VCaP (cell line): ENCODE data around the gene RASAL1.

ENCODE experiments used
- H3K27ac ChIP-seq: fragments of 450-650 bp; 2 replicates; pipeline ENCODE4 v1.5.1; 2017
- CTCF ChIP-seq: fragments of 450-650 bp; conservative IDR thresholded peaks from 2 replicates; pipeline ENCODE4 v1.5.1; 2017; ENCODE audit warnings: mild to moderate bottlenecking, moderate library complexity

RASAL1 gene

DNA sequence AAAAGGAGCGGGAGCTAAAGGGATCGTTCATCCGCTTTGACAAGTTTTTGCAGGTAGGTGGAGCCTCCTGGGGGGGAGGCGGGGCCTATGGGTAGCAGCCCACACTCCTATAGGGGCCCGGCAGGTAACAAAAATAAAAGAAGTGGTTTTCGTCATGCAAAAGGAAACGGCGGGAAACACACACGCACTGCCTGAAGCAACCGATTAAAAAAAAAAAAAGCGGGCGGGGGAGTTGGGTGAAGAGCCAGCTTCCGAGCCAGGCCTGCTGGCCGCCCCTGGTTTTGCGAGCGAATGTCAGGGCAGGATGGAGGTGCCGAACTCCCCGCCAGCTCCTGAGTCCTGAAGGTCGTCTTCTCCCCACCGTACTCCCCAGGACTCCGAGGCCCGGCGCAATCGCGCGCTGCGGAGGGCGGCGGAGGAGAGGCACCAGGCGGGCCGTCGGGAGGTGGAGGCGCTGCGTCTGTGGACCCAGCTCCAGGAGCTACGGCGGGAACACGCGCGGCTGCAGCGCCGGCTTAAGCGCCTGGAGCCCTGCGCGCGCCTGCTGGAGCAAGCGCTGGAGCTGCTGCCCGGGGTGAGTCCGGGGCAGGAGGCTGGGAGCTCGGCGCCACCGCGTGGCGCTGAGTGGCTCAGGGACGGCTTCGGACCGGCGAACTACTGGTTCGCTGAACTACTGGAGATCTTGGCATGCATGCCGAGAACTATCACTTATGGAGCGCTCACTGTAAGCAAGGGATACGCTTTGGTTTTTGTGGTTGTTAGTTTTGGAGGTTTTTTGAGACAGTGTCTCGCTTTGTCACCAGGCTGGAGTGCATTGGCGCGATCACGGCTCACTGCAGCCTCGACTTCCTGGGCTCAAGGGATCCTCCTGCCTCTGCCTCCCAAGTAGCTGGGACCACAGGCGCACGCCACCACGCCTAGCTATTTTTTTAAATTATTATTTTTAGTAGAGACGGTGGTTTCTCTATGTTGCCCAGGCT lies 17.6 kb upstream of the RASAL1 start:
- peak; percentile 82 for TF ChIP-seq CTCF
- H3K27ac ChIP-seq = peak overlapping the region; percentile 52; the same call in 1 of the 2 replicates

GRCh38 chr12:113152196-113152834 lies 16.8 kb upstream of the RASAL1 start:
- TF ChIP-seq CTCF = no peak
- peak overlapping the region; percentile 52; the same call in 1 of the 2 replicates for H3K27ac ChIP-seq

DNA sequence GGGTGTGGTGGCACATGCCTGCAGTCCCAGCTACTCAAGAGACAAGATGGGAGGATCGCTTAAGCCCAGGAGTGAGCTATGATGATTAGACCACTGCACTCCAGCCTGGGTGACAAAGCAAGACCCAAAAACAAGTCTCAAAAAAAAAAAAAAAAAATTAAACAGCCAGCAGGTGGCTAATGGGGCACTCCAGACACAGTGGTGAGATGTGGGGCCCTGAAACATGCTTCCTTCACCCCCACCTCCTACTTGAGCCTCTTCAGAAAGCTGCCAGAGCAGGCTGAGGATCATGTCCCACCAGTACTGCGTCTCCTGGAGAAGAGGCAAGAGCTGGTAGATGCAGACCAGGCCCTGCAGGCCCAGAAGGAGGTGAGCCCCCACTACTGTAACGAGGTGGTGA lies 16.1 kb upstream of the RASAL1 start:
- H3K27ac ChIP-seq = no peak overlapping the region
- TF ChIP-seq CTCF = no peak

DNA sequence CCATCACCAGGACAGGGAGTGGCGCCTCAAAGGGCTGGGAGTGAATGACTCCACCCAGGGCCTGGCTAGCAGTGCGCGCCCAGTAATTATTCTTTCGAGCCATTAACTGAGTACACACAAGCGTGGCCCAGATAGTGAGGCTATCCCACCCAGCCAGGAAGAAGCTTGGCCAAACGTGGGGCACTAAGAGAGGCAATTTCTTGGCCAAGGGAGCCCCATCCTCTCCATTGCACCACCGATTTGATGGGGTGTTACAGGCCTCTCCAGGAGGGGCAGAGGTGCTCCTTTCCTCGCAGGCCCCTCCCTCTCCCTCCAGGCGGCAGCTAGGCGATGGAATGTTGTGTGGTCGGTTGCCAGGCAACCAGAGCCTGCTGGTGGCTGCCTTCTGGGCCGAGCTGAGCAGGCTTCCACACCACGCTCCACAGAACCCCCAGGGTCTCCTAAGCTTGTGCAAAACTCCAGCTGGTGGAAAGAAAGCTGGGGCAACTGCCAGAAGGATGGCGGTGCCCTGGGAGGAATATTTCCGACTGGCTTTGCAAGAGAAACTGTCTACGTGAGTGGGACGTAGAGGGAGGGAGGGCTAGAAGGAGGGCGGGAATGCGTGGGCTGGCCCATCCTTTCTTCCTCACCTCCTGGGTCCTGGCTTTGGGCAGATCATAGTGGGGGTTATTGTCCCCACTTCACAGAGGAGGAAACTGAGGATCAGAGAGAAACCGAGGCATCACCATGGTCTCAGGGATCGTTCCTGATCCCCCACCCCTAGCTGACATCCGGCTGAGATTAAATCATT lies 14.0 kb upstream of the RASAL1 start, which contains the start of gene CFAP73:
Gene CFAP73 (plus strand): TSS at position 364 of the 790 bp plus-strand sequence. CDS start 134 bp downstream, at position 498.
- TF ChIP-seq CTCF = no peak
- no peak within 1 kb of the TSS for H3K27ac ChIP-seq

DNA sequence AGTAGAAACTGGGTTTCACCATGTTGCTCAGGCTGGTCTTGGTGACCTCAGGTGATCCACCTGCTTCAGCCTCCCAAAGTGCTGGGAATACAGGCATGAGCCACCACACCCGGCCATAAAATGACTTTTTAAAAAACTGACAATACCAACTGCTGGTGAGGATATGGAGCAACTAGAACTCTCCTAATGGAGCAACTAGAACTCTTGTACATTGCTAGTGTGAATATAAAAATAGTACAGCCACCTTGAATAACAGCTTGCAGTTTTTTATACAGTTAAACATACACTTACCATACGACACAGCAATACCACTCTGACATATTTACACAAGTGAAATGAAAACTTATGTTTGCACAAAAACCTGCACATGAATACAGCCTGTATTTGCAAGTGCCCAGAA lies 11.4 kb upstream of the RASAL1 start:
- TF ChIP-seq CTCF = no peak
- no peak overlapping the region for H3K27ac ChIP-seq

GRCh38 chr12:113145720-113146551 lies 10.4 kb upstream of the RASAL1 start:
- no peak overlapping the region for H3K27ac ChIP-seq
- TF ChIP-seq CTCF = no peak
